SU-DHL-6 (cell line): ENCODE data around the gene NCAPG2.

Experiments used
- H2AFZ ChIP-seq: fragments of 200-600 bp; sonication (generic); 2 replicates; pipeline ENCODE4 v1.6.1; 2014; ENCODE audit warnings: low read depth, mild to moderate bottlenecking, moderate library complexity, mixed read lengths, antibody characterized with exemption, low read length; ENCODE audit not compliant: severe bottlenecking
- H3F3A ChIP-seq: fragments of 200-600 bp; shearing (Covaris generic); 2 replicates; pipeline ENCODE4 v1.6.0; 2016; ENCODE audit warnings: antibody characterized with exemption, mild to moderate bottlenecking; ENCODE audit not compliant: insufficient read depth
- H3K27ac ChIP-seq: fragments of 200-600 bp; sonication (generic); 2 replicates; pipeline ENCODE4 v1.5.1; 2016; ENCODE audit warnings: low read depth, mild to moderate bottlenecking, low read length, moderate library complexity, mixed read lengths
- H3K27me3 ChIP-seq: fragments of 200-600 bp; sonication (generic), shearing (Covaris generic); 2 replicates; pipeline ENCODE4 v1.6.0; 2014; ENCODE audit warnings: mild to moderate bottlenecking, low read length
- H3K36me3 ChIP-seq: fragments of 200-600 bp; sonication (generic); 2 replicates; pipeline ENCODE4 v1.6.1; 2014; ENCODE audit warnings: mild to moderate bottlenecking, low read length, mixed read lengths
- H3K4me2 ChIP-seq: fragments of 300-600, 200-600 bp; shearing (Covaris generic), sonication (generic); 2 replicates; pipeline ENCODE4 v1.6.0; 2014; ENCODE audit warnings: low read length, low read depth, mild to moderate bottlenecking; ENCODE audit not compliant: poor library complexity, severe bottlenecking
- H3K4me3 ChIP-seq: fragments of 200-600 bp; sonication (generic); 2 replicates; pipeline ENCODE4 v1.5.1; 2014; ENCODE audit warnings: antibody characterized with exemption, low read length, mild to moderate bottlenecking, mixed read lengths; ENCODE audit not compliant: insufficient read depth, poor library complexity, severe bottlenecking
- H3K79me2 ChIP-seq: fragments of 200-600 bp; sonication (generic); 2 replicates; pipeline ENCODE4 v1.6.1; 2014; ENCODE audit warnings: mild to moderate bottlenecking, low read length, moderate library complexity; ENCODE audit not compliant: insufficient read depth
- H3K9ac ChIP-seq: fragments of 200-600 bp; sonication (generic); 2 replicates; pipeline ENCODE4 v1.7.0; 2014; ENCODE audit warnings: mild to moderate bottlenecking, low read length
- H3K9me2 ChIP-seq: fragments of 200-600 bp; sonication (generic); replicated peaks from 2 replicates; pipeline ENCODE4 v1.6.1; 2014; ENCODE audit warnings: low read length; ENCODE audit not compliant: insufficient read depth
- H3K9me3 ChIP-seq: fragments of 200-600 bp; sonication (generic); 2 replicates; pipeline ENCODE4 v1.6.1; 2014; ENCODE audit warnings: low read length, mixed read lengths; ENCODE audit not compliant: insufficient read depth
- H4K20me1 ChIP-seq: fragments of 200-600 bp; sonication (generic); 2 replicates; pipeline ENCODE4 v1.6.1; 2014; ENCODE audit warnings: low read depth, mild to moderate bottlenecking, antibody characterized with exemption, low read length, moderate library complexity, mixed read lengths
- CTCF ChIP-seq: fragments of 200-600 bp; sonication (generic); IDR thresholded peaks from one replicate; pipeline ENCODE4 v1.5.1; 2017; ENCODE audit warnings: antibody characterized with exemption, mild to moderate bottlenecking, low read length, moderate library complexity; ENCODE audit not compliant: insufficient read depth, poor library complexity, severe bottlenecking
- EZH2phosphoT487 ChIP-seq: fragments of 200-600 bp; sonication (generic), shearing (Covaris generic); conservative IDR thresholded peaks from 2 replicates; pipeline ENCODE4 v1.6.1; 2018; ENCODE audit warnings: mild to moderate bottlenecking, antibody characterized with exemption, low read length, moderate library complexity, mixed read lengths

Gene NCAPG2

GRCh38 chr7:158722574-158723237 is 18.1 kb upstream of the NCAPG2 start:
- Histone ChIP-seq H3K27ac (no peak overlapping the region), H4K20me1 (no peaks in the 10 kb centered on the region), H3K9ac (no peak overlapping the region), H2AFZ (no peak overlapping the region), H3K79me2 (no peaks in the 10 kb centered on the region), H3K36me3 (no peaks in the 10 kb centered on the region), H3K9me2 (no peaks in the 10 kb centered on the region), H3K9me3 (no peaks in the 10 kb centered on the region), H3K4me2 (no peak overlapping the region), H3K4me3 (no peak overlapping the region), H3K27me3 (no peaks in the 10 kb centered on the region), H3F3A (no peaks in the 10 kb centered on the region)
- no peak for TF ChIP-seq CTCF
- no peak for TF ChIP-seq EZH2phosphoT487

- H4K20me1 ChIP-seq, result no peaks in the 10 kb centered on the region
Observed at GRCh38 chr7:158720112-158720511, 15.5 kb upstream of the NCAPG2 start.

GRCh38 chr7:158716802-158717201 is 12.2 kb upstream of the NCAPG2 start:
- H3F3A ChIP-seq, result no peaks in the 10 kb centered on the region
- H3K79me2 ChIP-seq, result no peaks in the 10 kb centered on the region
- no peaks in the 10 kb centered on the region for H3K9me2 ChIP-seq
- no peak overlapping the region for H3K9ac ChIP-seq
- no peaks in the 10 kb centered on the region for H4K20me1 ChIP-seq
- no peaks in the 10 kb centered on the region for H3K9me3 ChIP-seq
- H3K4me3 ChIP-seq, result no peak overlapping the region
- H3K4me2 ChIP-seq, result no peak overlapping the region
- H3K27me3 ChIP-seq, result no peaks in the 10 kb centered on the region
- no peak for TF ChIP-seq EZH2phosphoT487
- no peak for TF ChIP-seq CTCF
- H3K27ac ChIP-seq, result no peak overlapping the region
- no peak overlapping the region for H2AFZ ChIP-seq
- no peaks in the 10 kb centered on the region for H3K36me3 ChIP-seq

More at GRCh38 chr7:158720112-158720511, 15.5 kb upstream of the NCAPG2 start:
- H3K4me2 ChIP-seq, result no peak overlapping the region
- H3K79me2 ChIP-seq, result no peaks in the 10 kb centered on the region
- H3K27ac ChIP-seq, result no peak overlapping the region
- H3F3A ChIP-seq, result no peaks in the 10 kb centered on the region
- H3K9me3 ChIP-seq, result no peaks in the 10 kb centered on the region
- no peak overlapping the region for H3K4me3 ChIP-seq
- no peaks in the 10 kb centered on the region for H3K27me3 ChIP-seq
- no peak overlapping the region for H3K9ac ChIP-seq
- no peak overlapping the region for H2AFZ ChIP-seq
- H3K36me3 ChIP-seq, result no peaks in the 10 kb centered on the region
- no peaks in the 10 kb centered on the region for H3K9me2 ChIP-seq
- TF ChIP-seq CTCF (no peak), EZH2phosphoT487 (no peak)
